Measurements from ENCODE around the gene GMDS.
A peak's percentile ranks its signal among the peaks of the same experiment; 100 is the strongest.

GMDS gene

DNA sequence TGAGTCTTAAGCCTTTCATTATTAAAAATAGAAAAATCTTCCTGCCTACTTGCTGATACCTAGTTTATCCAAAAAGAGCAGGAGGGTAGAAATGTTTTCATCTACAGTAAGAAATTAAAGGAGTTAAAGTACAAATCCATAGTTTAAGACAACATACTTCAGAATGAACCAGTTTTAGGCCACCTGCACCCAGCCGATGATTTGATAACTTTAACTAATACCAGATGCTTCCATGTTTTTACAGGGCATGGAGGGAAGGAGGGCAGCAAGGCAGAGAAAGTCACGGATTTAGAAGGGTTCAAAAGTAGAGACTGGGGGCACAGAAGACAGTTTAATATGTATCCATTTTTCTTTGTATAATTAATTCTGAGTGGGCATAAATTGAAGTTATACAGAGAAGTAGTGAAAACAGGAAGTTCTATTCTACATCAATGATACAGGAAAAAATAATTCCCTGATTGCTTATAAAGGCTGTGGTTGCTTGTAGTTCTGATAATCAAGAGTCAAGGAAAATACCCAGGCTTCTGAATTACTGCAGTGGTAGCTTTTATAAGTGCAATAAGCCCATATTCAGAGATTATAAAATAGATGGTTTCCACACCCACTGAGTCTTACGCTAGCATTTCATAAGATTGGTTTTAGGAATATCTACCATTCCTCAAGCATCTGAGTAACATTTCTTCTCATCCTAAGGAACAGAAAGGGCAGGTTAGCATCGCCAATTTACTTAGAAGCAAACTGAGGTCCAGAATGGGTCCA lies 72.0 kb downstream of the GMDS start:
- no peak for DNase-seq

- DNase-seq, result no peak
Measured at GRCh38 chr6:2171728-2172127, 73.7 kb downstream of the GMDS start.

DNA sequence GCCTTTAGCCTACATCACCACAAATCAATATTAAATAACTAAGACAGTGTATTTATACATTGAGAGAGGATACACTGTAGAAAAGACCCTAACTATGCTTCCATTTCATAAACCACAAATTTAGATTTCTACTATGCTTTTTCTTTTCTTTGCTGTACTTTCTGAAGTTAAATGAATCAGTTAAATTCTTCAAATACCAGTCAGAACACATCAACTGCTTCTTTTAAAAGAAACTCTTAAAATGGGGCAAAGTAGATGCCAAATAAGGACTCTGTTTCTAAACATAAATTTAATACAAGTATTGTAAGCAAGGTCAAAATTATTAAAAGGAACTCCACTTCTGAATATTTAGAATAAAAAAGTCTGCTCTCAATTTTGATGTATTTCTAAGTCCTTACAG lies 76.9 kb downstream of the GMDS start:
- DNase-seq, result no peak

GRCh38 chr6:2166717-2167116 lies 78.7 kb downstream of the GMDS start:
- DNase-seq, result no peak

DNA sequence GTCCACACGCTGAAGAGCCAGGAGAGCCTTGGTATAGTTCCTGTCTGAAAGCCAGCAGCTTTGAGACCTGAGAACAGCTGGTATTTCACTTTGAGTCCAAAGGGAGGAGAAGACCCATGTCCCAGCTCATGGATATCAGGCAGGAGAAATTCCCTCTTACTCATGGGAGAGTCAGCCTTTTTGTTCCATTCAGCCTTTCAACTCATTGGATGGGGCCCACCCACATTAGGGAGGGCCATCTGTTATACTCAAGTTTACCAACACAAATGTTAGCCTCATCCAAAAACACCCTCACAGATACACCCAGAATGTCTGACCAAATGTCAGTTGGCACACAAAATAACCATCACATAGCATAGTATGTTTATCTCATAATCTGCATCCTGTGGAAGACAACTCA lies 80.1 kb downstream of the GMDS start:
- no peak for DNase-seq

DNA sequence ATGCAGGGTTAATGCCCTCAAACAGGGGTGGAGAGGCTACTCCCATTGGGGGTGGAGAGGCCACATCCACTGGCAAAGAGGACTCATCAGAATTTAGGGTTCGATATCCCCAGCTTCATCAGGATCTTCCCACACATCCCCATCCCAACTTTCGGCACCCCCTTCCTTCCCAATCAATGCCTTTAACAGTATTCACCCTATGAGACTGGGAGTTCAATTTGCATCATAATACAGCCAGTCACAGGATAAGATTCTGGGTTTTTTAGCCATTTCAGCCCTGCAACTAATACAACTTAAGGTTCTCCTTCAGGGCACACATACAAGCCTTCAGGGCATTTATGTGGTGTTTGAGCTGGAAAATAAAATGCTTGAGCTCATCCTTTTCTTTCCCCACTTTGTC lies 80.9 kb downstream of the GMDS start:
- no peak for DNase-seq

DNA sequence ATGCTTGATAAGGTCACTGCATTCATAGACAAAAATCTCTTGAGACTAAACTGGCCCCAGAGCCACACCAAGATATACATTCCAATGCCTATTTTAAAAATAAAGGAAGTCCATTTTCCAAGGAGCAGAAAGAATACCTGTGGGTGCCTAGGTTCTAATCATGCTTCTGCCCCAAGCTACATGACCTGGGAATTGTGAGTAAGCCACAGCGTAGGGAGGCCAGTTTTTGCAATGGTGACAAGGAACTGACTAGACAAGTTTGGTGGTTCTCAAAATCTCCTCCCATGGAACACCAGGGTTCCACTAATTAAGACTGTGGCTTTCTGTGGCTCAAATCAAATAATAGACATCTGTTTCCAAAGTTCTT lies 83.3 kb downstream of the GMDS start:
- no peak for DNase-seq

- peak; percentile 12 for DNase-seq
Measured at GRCh38 chr6:2158596-2159271, 86.7 kb downstream of the GMDS start.

- no peak for DNase-seq
Measured at GRCh38 chr6:2157441-2158127, 87.8 kb downstream of the GMDS start.

DNA sequence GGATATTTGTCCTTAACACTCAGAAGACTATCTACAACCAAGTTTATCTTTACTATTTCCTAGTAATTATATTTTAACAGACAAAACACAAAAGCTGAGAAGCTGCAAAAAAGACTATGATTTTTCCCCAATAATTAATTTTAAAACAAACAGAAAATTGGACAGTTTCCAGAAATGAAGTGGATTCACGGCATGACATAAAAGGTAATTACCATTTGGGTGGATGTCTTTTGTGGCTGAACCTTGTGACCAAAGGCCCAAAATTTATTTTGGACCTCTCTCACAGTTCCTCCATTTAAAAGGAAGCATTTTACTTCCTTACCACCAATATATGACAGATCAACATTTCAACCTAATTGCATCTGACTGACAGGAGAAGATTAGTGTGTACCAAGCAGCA lies 90.2 kb downstream of the GMDS start:
- DNase-seq, result no peak

DNA sequence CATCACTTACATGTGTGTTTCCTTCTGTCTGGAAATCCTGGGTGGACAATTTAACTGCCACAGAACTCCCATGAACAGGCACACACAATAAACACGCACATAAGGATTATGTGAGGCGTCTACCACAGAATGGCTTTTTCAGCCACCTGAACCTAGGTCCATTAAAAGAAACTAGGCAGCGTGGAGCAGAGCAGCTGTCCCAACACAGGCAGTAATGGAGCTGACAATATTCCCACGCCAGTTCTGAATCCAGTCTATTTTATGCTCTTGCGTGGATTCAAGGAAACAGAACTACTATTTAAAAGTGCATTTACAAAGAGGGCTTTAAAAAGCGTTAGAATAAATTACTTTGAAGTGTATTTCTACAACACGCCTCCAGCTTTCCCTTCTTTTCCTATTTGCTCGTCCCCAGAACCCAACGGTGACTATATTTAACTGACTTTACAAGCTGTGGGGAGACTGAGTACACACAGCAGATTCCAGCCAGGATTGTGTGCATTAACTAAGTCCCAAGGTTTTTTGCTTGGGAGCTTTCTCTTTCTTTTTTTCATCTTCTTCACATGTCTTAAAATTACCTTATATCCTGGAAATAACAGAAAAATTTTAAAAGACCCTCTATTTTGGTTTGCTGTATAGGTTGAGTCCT lies 95.9 kb downstream of the GMDS start:
- no peak for DNase-seq

GRCh38 chr6:2148748-2149147 lies 96.7 kb downstream of the GMDS start:
- DNase-seq, result no peak

GRCh38 chr6:2147766-2148448 lies 97.5 kb downstream of the GMDS start:
- DNase-seq, result no peak

DNA sequence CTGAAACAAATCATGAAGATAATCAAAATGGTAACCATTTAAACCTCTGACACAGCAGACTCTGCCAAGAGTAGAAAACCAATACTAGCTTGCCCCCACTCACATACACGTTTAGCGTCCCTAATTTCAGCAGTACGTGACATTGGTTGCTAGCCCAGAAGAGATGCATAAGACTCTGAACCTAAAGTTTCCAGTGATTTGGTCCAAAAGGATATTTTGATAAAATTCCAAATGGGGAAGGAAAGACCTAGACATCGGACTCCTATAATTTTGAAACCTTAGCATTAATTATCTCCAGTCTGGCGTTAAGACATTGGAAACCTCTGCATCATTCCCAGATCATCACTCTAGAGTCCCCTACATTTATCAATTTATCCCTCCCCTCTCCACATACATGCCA lies 98.1 kb downstream of the GMDS start:
- DNase-seq, result no peak

- no peak for DNase-seq
Measured at GRCh38 chr6:2144210-2144609, 101.2 kb downstream of the GMDS start.

GRCh38 chr6:2141644-2142290 lies 103.6 kb downstream of the GMDS start:
- peak; percentile 38 for DNase-seq

GRCh38 chr6:2140438-2141128 lies 104.8 kb downstream of the GMDS start:
- DNase-seq, result no peak

- no peak for DNase-seq
Measured at GRCh38 chr6:2135401-2135800, 110.0 kb downstream of the GMDS start.

DNA sequence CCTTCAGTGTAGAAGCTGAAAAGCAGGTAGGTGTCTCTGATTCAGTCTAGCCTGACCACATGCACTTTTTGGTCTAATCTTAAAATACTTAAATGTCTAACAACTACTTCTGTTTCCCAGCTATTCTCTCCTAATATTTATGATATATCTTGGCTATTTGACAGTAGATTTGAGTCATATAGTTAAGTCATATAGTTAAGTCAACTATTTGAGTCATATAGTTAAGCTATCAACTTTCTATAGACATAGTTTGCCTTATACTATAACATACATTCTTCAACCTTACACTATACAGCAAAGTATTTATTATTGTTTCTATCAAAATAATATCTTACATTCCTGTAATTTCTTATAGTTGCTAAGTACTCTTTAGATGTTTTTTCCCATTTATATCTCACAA lies 110.9 kb downstream of the GMDS start:
- no peak for DNase-seq

- DNase-seq, result no peak
Measured at GRCh38 chr6:2133716-2134310, 111.6 kb downstream of the GMDS start.

DNA sequence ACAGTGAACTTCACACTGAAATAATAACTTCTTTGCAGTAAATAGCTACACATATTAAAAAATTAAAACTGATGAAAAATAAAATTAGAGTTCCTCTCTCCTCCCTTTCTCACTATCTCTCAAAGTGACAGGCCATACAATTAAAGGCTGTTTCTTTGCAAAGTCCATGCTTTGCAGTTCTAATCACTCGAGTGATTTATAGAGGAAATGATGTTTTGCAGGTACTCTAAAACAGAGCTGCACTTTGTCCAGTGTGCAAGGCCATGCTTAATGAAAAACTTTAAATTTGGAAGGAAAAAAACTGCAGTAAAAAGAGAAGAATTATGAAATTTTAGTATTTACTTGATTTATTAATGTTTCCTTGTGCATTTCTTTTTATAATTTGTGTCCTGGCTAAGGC lies 112.5 kb downstream of the GMDS start:
- no peak for DNase-seq

- no peak for DNase-seq
Measured at GRCh38 chr6:2132416-2132815, 113.0 kb downstream of the GMDS start.
